Bronchial epithelial cell (primary cell): ENCODE results near the gene STAM. TPM values are rescaled to one million over a fixed set of nuclear protein-coding genes. Genes with fewer than 3 reads are reported as not detected.
A peak's percentile ranks its signal among the peaks of the same experiment; 100 is the strongest.
"Not testable (repeated sequence)": the region's sequence is repeated elsewhere in the genome, so short reads cannot be mapped to it uniquely, and the experiment has no call there.

ENCODE experiments used
- DNase-seq: peaks from one replicate; pipeline ENCODE4 v3.0.0-alpha.2; 2010; ENCODE audit warnings: low read depth
- FAIRE-seq: peaks from 2 replicates; lab custom pipeline; 2011; peaks lifted over from hg19 to GRCh38; lab: Jason Lieb, UNC
- H3K27me3 ChIP-seq: 2 replicates; pipeline ENCODE4 v1.5.1; 2011; ENCODE audit warnings: low read length; ENCODE audit not compliant: control insufficient read depth, insufficient read depth
- H3K36me3 ChIP-seq: 2 replicates; pipeline ENCODE4 v1.5.1; 2011; ENCODE audit warnings: low read length; ENCODE audit not compliant: control insufficient read depth, insufficient read depth
- H3K4me3 ChIP-seq: 2 replicates; pipeline ENCODE4 v1.5.1; 2011; ENCODE audit warnings: mild to moderate bottlenecking, low read depth, low read length, control low read depth
- total RNA-seq: library from RNA; depleted of rRNA; stranded (reverse); fragments of >200 nt; gene quantifications from 2 replicates; pipeline ENCODE4 v1.2.1, GENCODE V29; 2014
- TF ChIP-seq, protein P1 (sequence below): IDR thresholded peaks from 2 replicates; pipeline ENCODE4 v1.5.1; 2011; ENCODE audit warnings: mild to moderate bottlenecking, moderate library complexity, low read length, control low read depth, inconsistent platforms; ENCODE audit not compliant: insufficient read depth, severe bottlenecking

The STAM gene
- total RNA-seq, 1 donor from 2014 or later = 21.9 TPM

GRCh38 chr10:17624996-17625395 is 19.0 kb upstream of the STAM start:
- H3K36me3 ChIP-seq = no peaks in the 10 kb centered on the region
- no peak overlapping the region for H3K4me3 ChIP-seq
- no peak for FAIRE-seq
- DNase-seq = no peak
- TF ChIP-seq, protein P1, sequence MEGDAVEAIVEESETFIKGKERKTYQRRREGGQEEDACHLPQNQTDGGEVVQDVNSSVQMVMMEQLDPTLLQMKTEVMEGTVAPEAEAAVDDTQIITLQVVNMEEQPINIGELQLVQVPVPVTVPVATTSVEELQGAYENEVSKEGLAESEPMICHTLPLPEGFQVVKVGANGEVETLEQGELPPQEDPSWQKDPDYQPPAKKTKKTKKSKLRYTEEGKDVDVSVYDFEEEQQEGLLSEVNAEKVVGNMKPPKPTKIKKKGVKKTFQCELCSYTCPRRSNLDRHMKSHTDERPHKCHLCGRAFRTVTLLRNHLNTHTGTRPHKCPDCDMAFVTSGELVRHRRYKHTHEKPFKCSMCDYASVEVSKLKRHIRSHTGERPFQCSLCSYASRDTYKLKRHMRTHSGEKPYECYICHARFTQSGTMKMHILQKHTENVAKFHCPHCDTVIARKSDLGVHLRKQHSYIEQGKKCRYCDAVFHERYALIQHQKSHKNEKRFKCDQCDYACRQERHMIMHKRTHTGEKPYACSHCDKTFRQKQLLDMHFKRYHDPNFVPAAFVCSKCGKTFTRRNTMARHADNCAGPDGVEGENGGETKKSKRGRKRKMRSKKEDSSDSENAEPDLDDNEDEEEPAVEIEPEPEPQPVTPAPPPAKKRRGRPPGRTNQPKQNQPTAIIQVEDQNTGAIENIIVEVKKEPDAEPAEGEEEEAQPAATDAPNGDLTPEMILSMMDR = no peak
- no peaks in the 10 kb centered on the region for H3K27me3 ChIP-seq

GRCh38 chr10:17626656-17627055 is 17.3 kb upstream of the STAM start:
- no peak for FAIRE-seq
- DNase-seq = no peak
- Histone ChIP-seq H3K36me3 (no peaks in the 10 kb centered on the region), H3K4me3 (no peak overlapping the region), H3K27me3 (no peaks in the 10 kb centered on the region)
- TF ChIP-seq, protein P1 = no peak

- H3K27me3 ChIP-seq, DNase-seq, FAIRE-seq, H3K4me3 ChIP-seq, H3K36me3 ChIP-seq: not testable (repeated sequence)
These were observed 11.4 kb upstream of the STAM start for GRCh38 chr10:17632590-17632989.

DNA sequence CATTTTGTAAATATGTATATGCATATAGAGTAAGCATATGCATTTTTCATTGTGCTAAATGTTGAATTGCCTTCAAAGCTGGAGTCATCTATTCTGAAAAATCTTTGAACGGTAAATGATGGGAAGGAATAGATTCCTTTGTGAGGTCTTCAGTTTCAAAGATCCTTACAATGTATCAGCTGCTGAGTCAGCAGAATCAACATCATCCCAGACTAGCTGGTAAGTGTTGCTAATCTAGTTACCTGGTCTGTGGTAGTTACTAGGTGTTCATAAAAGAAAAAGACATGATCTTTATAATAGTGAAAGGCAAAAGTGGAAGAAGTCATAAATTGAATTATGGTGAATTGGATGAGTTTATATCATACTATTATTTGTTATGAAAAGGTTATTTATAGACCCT is 10.6 kb upstream of the STAM start:
- Histone ChIP-seq H3K27me3 (no peaks in the 10 kb centered on the region), H3K4me3 (no peak overlapping the region), H3K36me3 (no peaks in the 10 kb centered on the region)
- FAIRE-seq = no peak
- TF ChIP-seq, protein P1 = no peak
- no peak for DNase-seq

GRCh38 chr10:17637869-17638268 is 6.1 kb upstream of the STAM start:
- FAIRE-seq (no peak), DNase-seq (peak; percentile 70)
- Histone ChIP-seq H3K36me3 (no peaks in the 10 kb centered on the region), H3K4me3 (no peak overlapping the region), H3K27me3 (no peaks in the 10 kb centered on the region)
- TF ChIP-seq, protein P1 = no peak

DNA sequence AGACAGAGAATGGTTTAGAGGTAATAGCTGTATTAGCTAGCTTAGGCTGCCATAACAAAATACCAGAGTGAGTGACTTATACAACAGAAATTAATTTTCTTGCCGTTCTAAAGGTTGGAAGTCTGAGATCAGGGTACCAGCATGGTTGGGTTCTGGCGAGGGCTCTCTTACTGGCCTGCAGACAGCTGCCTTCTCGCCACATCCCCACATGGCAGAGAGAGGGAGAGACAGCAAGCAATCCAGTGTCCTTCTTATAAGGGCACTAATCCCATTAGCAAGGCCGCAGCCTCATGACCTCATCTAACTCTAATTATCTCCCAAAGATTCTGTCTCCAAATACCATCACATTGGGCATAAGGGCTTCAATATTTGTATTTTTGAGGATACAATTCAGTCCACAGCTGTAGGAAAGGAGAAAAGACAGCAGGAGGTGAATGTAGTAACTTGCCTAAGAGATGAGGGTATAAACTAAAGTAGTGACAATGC is 3.6 kb upstream of the STAM start:
- H3K27me3 ChIP-seq = no peaks in the 10 kb centered on the region
- no peaks in the 10 kb centered on the region for H3K36me3 ChIP-seq
- TF ChIP-seq, protein P1 = no peak
- FAIRE-seq = no peak
- DNase-seq = no peak
- H3K4me3 ChIP-seq = no peak overlapping the region
